Measurements from ENCODE around the gene PLSCR3. TPM values are rescaled to one million over a fixed set of nuclear protein-coding genes. Genes with fewer than 3 reads are reported as not detected.

PLSCR3 gene
- total and polyA plus RNA-seq, 2 experiments from 2014 or later: 30.0 to 34.3 TPM

DNA sequence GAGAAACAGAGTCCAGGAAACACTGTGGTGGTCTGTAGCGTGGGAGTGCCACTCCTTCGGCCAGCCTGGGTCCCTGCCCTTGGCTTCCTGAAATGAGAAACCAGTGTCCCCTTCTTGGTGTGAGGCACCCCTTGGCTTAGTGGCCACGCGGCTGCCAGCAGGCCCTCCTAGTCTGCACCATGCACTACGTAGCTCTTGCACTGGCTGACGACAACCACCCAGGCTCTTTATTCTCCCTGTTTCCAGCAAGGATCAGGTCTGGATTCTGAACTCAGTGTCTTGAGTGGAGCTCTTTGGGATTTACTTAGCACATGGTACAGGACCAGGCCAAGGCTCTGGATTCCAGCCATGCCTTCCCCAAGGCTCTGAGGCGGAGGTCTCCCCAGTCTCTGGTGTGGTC is 33.2 kb upstream of the PLSCR3 start:
- Histone ChIP-seq H3K4me1 (ENCODE audit: insufficient read depth) (no peaks in the 10 kb centered on the region), H3K79me2 (replicated peaks; ENCODE audit: insufficient read depth) (no peaks in the 10 kb centered on the region), H3K4me3 (no peak overlapping the region), H3F3A (replicated peaks; ENCODE audit: low read depth) (no peaks in the 10 kb centered on the region), H3K4me2 (no peak overlapping the region), H4K20me1 (replicated peaks; ENCODE audit: insufficient read depth) (no peaks in the 10 kb centered on the region), H3K27me3 (ENCODE audit: insufficient read depth) (no peaks in the 10 kb centered on the region), H3K27ac (ENCODE audit: low read depth) (no peak overlapping the region), H3K9me2 (ENCODE audit: insufficient read depth) (0 out of 2 replicates have a peak, but pooled peaks cover 13% of the 10 kb centered on the region), H2AFZ (no peak overlapping the region), H3K36me3 (ENCODE audit: insufficient read depth) (no peaks in the 10 kb centered on the region)
- Mint-ChIP-seq H3K27me3 (ENCODE audit: insufficient read depth, low read depth, poor library complexity) (peaks cover 27% of the 10 kb centered on the region), H3K4me1 (no peaks in the 10 kb centered on the region; the same call in 2 of the 3 replicates), H3K36me3 (ENCODE audit: low read depth) (no peaks in the 10 kb centered on the region), H3K9me3 (no peaks in the 10 kb centered on the region; the same call in 2 of the 3 replicates), H3K27ac (no peak overlapping the region), H3K4me3 (no peak overlapping the region)
- DNase-seq (ENCODE audit: low spot score) (no peak), ATAC-seq (no peak; the same call in 2 of the 3 replicates)
- no peak for TF ChIP-seq JUNB (IDR thresholded peaks at IDR 0.05; ENCODE audit: unreplicated experiment)
- TF ChIP-seq EZH2 (IDR thresholded peaks at IDR 0.05; ENCODE audit: low read depth, unreplicated experiment): no peak
- no peak for TF ChIP-seq POLR2AphosphoS5 (IDR thresholded peaks at IDR 0.05; ENCODE audit: low read depth)
- TF ChIP-seq, protein P1, sequence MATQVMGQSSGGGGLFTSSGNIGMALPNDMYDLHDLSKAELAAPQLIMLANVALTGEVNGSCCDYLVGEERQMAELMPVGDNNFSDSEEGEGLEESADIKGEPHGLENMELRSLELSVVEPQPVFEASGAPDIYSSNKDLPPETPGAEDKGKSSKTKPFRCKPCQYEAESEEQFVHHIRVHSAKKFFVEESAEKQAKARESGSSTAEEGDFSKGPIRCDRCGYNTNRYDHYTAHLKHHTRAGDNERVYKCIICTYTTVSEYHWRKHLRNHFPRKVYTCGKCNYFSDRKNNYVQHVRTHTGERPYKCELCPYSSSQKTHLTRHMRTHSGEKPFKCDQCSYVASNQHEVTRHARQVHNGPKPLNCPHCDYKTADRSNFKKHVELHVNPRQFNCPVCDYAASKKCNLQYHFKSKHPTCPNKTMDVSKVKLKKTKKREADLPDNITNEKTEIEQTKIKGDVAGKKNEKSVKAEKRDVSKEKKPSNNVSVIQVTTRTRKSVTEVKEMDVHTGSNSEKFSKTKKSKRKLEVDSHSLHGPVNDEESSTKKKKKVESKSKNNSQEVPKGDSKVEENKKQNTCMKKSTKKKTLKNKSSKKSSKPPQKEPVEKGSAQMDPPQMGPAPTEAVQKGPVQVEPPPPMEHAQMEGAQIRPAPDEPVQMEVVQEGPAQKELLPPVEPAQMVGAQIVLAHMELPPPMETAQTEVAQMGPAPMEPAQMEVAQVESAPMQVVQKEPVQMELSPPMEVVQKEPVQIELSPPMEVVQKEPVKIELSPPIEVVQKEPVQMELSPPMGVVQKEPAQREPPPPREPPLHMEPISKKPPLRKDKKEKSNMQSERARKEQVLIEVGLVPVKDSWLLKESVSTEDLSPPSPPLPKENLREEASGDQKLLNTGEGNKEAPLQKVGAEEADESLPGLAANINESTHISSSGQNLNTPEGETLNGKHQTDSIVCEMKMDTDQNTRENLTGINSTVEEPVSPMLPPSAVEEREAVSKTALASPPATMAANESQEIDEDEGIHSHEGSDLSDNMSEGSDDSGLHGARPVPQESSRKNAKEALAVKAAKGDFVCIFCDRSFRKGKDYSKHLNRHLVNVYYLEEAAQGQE (IDR thresholded peaks at IDR 0.05; ENCODE audit: unreplicated experiment): no peak

DNA sequence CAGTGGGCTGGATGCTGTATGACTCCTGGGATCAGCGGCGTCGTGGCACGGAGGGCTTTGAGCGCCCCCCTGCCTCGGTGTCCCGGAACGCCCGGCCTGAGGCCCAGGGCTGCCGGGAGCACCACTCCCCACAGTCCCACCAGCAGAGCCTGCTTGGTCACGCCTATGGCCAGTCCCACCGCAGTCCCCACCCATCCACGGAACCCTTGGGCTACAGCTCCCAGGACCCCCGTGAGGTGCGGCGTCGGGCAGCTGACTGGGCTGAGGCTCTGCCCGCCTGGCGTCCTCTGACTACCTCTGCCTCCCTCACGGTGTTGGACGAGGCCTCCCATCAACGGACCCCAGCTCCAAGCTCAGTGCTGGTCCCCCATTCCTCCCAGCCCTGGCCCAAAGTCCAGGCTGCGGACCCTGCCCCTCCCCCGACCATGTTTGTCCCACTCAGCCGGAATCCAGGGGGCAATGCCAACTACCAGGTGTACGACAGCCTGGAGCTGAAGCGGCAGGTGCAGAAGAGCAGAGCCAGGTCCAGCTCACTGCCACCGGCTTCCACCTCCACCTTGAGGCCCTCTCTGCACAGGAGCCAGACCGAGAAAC is 32.7 kb upstream of the PLSCR3 start:
- H3K9me2 ChIP-seq (ENCODE audit: insufficient read depth): 0 out of 2 replicates have a peak, but pooled peaks cover 10% of the 10 kb centered on the region
- no peaks in the 10 kb centered on the region for H3K36me3 ChIP-seq (ENCODE audit: insufficient read depth)
- TF ChIP-seq, protein P2, sequence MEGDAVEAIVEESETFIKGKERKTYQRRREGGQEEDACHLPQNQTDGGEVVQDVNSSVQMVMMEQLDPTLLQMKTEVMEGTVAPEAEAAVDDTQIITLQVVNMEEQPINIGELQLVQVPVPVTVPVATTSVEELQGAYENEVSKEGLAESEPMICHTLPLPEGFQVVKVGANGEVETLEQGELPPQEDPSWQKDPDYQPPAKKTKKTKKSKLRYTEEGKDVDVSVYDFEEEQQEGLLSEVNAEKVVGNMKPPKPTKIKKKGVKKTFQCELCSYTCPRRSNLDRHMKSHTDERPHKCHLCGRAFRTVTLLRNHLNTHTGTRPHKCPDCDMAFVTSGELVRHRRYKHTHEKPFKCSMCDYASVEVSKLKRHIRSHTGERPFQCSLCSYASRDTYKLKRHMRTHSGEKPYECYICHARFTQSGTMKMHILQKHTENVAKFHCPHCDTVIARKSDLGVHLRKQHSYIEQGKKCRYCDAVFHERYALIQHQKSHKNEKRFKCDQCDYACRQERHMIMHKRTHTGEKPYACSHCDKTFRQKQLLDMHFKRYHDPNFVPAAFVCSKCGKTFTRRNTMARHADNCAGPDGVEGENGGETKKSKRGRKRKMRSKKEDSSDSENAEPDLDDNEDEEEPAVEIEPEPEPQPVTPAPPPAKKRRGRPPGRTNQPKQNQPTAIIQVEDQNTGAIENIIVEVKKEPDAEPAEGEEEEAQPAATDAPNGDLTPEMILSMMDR (conservative IDR thresholded peaks at IDR 0.05; ENCODE audit: low read depth in 2 of 2): peak in 1 of 2 experiments; percentile 11; a peak in 1 of 4 replicates
- TF ChIP-seq, protein P1 (IDR thresholded peaks at IDR 0.05; ENCODE audit: unreplicated experiment): no peak
- no peak for TF ChIP-seq ZNF114 (CRISPR knock-in tag; IDR thresholded peaks at IDR 0.05)
- H2AFZ ChIP-seq: no peak overlapping the region
- no peak; the same call in 2 of the 3 replicates for ATAC-seq
- no peaks in the 10 kb centered on the region for H3F3A ChIP-seq (replicated peaks; ENCODE audit: low read depth)
- no peak overlapping the region for H3K27ac Mint-ChIP-seq
- H3K4me3 Mint-ChIP-seq: no peak overlapping the region
- H3K4me2 ChIP-seq: no peak overlapping the region
- H3K27me3 ChIP-seq (ENCODE audit: insufficient read depth): no peaks in the 10 kb centered on the region
- no peak overlapping the region for H3K4me3 ChIP-seq
- H3K27me3 Mint-ChIP-seq (ENCODE audit: insufficient read depth, low read depth, poor library complexity): peaks cover 27% of the 10 kb centered on the region
- H3K9me3 Mint-ChIP-seq: no peaks in the 10 kb centered on the region; the same call in 2 of the 3 replicates
- DNase-seq (ENCODE audit: low spot score): no peak
- no peak overlapping the region for H3K27ac ChIP-seq (ENCODE audit: low read depth)
- no peaks in the 10 kb centered on the region for H3K79me2 ChIP-seq (replicated peaks; ENCODE audit: insufficient read depth)
- H4K20me1 ChIP-seq (replicated peaks; ENCODE audit: insufficient read depth): no peaks in the 10 kb centered on the region
- no peaks in the 10 kb centered on the region; the same call in 2 of the 3 replicates for H3K4me1 Mint-ChIP-seq
- H3K36me3 Mint-ChIP-seq (ENCODE audit: low read depth): no peaks in the 10 kb centered on the region
- H3K4me1 ChIP-seq (ENCODE audit: insufficient read depth): no peaks in the 10 kb centered on the region

All from GM23338 (cell line).